CD4-positive, alpha-beta memory T cell (primary cell): ENCODE data around the gene HCFC1. TPM values are rescaled to one million over a fixed set of nuclear protein-coding genes. Genes with fewer than 3 reads are reported as not detected.

Experiments
- CTCF ChIA-PET: fragments of 350-600 bp; sonication (Branson Sonifier 250); formaldehyde crosslinking; loops from one replicate; lab custom pipeline; 2021; ENCODE audit warnings: inconsistent platforms; ENCODE audit not compliant: partially characterized antibody; lab: Charles Lee
- POLR2A ChIA-PET: fragments of 350-600 bp; sonication (Branson Sonifier 250); formaldehyde crosslinking; loops from one replicate; lab custom pipeline; 2021; ENCODE audit not compliant: partially characterized antibody; lab: Charles Lee
- DNase-seq, 5 donors: peaks; one replicate each; pipeline versions ENCODE4 v3.0.0 to v3.0.0-alpha.2; 2020 to 2022; ENCODE audit warnings: mixed read lengths in 1 of 5
- H3K27ac ChIP-seq: one replicate; pipeline ENCODE4 v1.7.0; 2013; ENCODE audit warnings: low read depth, low read length
- H3K27me3 ChIP-seq: 2 replicates; pipeline ENCODE4 v1.7.0; 2013; ENCODE audit warnings: mild to moderate bottlenecking, low read length, moderate library complexity; ENCODE audit not compliant: insufficient read depth
- H3K36me3 ChIP-seq: 2 replicates; pipeline ENCODE4 v1.7.0; 2013; ENCODE audit warnings: mild to moderate bottlenecking, low read length, moderate library complexity; ENCODE audit not compliant: insufficient read depth
- H3K4me1 ChIP-seq: 2 replicates; pipeline ENCODE4 v1.7.0; 2013; ENCODE audit warnings: mild to moderate bottlenecking, low read length, moderate library complexity; ENCODE audit not compliant: insufficient read depth
- H3K4me3 ChIP-seq, 2 donors: one replicate each; pipeline ENCODE4 v1.7.0; 2013; ENCODE audit warnings: low read length in 2 of 2, mild to moderate bottlenecking in 1 of 2
- H3K9me3 ChIP-seq, 2 donors: one replicate each; pipeline ENCODE4 v1.7.0; 2013; ENCODE audit warnings: low read length in 2 of 2, control low read depth in 1 of 2; ENCODE audit not compliant: control insufficient read depth in 1 of 2
- H3K27ac Mint-ChIP-seq, 7 donors: one replicate each; pipeline ENCODE4 v1.8.0; 2020 to 2021; ENCODE audit warnings: mixed read lengths in 7 of 7, mild to moderate bottlenecking in 6 of 7, inconsistent platforms in 3 of 7, moderate library complexity in 3 of 7
- H3K27me3 Mint-ChIP-seq, 2 donors: one replicate each; pipeline ENCODE4 v1.8.0; 2020 to 2021; ENCODE audit warnings: mixed read lengths in 2 of 2
- H3K36me3 Mint-ChIP-seq, 2 donors: one replicate each; pipeline ENCODE4 v1.8.0; 2020 to 2021; ENCODE audit warnings: mixed read lengths in 2 of 2, inconsistent platforms in 1 of 2, mild to moderate bottlenecking in 1 of 2
- H3K4me1 Mint-ChIP-seq, 4 donors: one replicate each; pipeline ENCODE4 v1.8.0; 2020 to 2021; ENCODE audit warnings: mixed read lengths in 4 of 4, mild to moderate bottlenecking in 1 of 4
- H3K4me3 Mint-ChIP-seq, 8 donors: one replicate each; pipeline ENCODE4 v1.8.0; 2020 to 2021; ENCODE audit warnings: mixed read lengths in 8 of 8, mild to moderate bottlenecking in 7 of 8, moderate library complexity in 6 of 8, inconsistent platforms in 3 of 8
- H3K9me3 Mint-ChIP-seq, 8 donors: one replicate each; pipeline ENCODE4 v1.8.0; 2020 to 2021; ENCODE audit warnings: mixed read lengths in 8 of 8, mild to moderate bottlenecking in 5 of 8, inconsistent platforms in 3 of 8, moderate library complexity in 1 of 8
- intact Hi-C: fragments of 100-400 bp; cut with micrococcal nuclease; formaldehyde crosslinking; loops from one replicate; pipeline ENCODE4 v1.15.1; 2023
- polyA plus RNA-seq, 2 donors: library from polyadenylated mRNA; unstranded; fragments of 300-500 nt; fragmentation: Illumina TruSeq; gene quantifications; one replicate each; pipeline ENCODE4 v1.2.3, GENCODE V29; 2021
- total RNA-seq, 2 experiments: library from RNA; stranded (reverse); gene quantifications; one replicate each; pipeline ENCODE4 v1.2.3, GENCODE V29; 2021

HCFC1 gene
- total and polyA plus RNA-seq, 4 experiments from 2014 or later = 1.6 to 53.4 (median 33.7) TPM

GRCh38 chrX:154008521-154008920 is 36.9 kb upstream of the HCFC1 start:
- no peak for DNase-seq
- intact Hi-C loops = no loop called here
- POLR2A ChIA-PET = no interaction called here
- H3K4me1 Mint-ChIP-seq = peaks cover 0 to 5% (median 3%) of the 10 kb centered on the region in 4 donors
- H3K36me3 Mint-ChIP-seq = peaks cover 8% of the 10 kb centered on the region in 2 donors
- no peaks in the 10 kb centered on the region for H3K27me3 Mint-ChIP-seq
- Histone ChIP-seq H3K4me1 (peaks cover 3% of the 10 kb centered on the region), H3K27me3 (no peaks in the 10 kb centered on the region), H3K4me3 (no peak overlapping the region), H3K36me3 (no peaks in the 10 kb centered on the region), H3K27ac (no peak overlapping the region), H3K9me3 (no peaks in the 10 kb centered on the region)
- peaks cover 0 to 1% (median 0%) of the 10 kb centered on the region in 8 donors for H3K9me3 Mint-ChIP-seq
- H3K4me3 Mint-ChIP-seq = no peak overlapping the region
- CTCF ChIA-PET = no interaction called here
- H3K27ac Mint-ChIP-seq = peak overlapping the region in 1 of 7 donors; percentile 39

GRCh38 chrX:154006947-154007346 is 35.3 kb upstream of the HCFC1 start:
- H3K4me3 Mint-ChIP-seq = no peak overlapping the region
- Histone ChIP-seq H3K36me3 (no peaks in the 10 kb centered on the region), H3K9me3 (no peaks in the 10 kb centered on the region), H3K27ac (no peak overlapping the region), H3K27me3 (no peaks in the 10 kb centered on the region), H3K4me1 (peaks cover 10% of the 10 kb centered on the region), H3K4me3 (no peak overlapping the region)
- intact Hi-C loops = no loop called here
- H3K9me3 Mint-ChIP-seq = peaks cover 0 to 1% (median 0%) of the 10 kb centered on the region in 8 donors
- no peaks in the 10 kb centered on the region for H3K27me3 Mint-ChIP-seq
- H3K4me1 Mint-ChIP-seq = peaks cover 7 to 12% (median 11%) of the 10 kb centered on the region in 4 donors
- H3K27ac Mint-ChIP-seq = no peak overlapping the region
- H3K36me3 Mint-ChIP-seq = peaks cover 8% of the 10 kb centered on the region in 2 donors
- POLR2A ChIA-PET = no interaction called here
- no peak for DNase-seq
- CTCF ChIA-PET = interaction anchor here (1.6 kb wide), 1 partner anchor 45 kb away, joined by 4 read pairs; no protein-coding TSS in a partner anchor

DNA sequence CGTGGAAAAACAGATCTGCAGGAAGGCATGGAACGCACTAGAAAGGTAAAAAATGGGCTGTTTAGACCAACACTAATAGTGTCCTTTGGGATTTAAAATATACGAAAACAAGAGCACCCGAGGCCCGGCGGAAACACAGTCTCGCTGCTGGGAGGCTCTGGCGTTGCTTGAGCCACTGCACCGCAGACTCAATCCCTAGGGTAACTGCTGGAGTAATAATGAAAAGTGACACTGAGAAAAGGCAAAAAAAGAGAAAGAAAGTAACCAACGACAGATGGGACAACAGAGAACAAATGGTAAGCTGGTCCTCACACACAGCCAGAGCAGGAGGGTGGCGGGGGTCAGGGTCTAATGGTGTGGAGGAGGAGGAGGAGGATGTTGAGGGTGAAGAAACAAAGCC is 32.7 kb upstream of the HCFC1 start:
- H3K9me3 Mint-ChIP-seq = peaks cover 0 to 1% (median 0%) of the 10 kb centered on the region in 8 donors
- ChIA-PET CTCF (interaction anchor here (1.2 to 2.1 kb wide), 2 partner anchors 10 to 14 kb away, joined by 3 to 9 read pairs; no protein-coding TSS in a partner anchor), POLR2A (interaction anchor here (1.0 kb wide), 1 partner anchor 12 kb away, joined by 3 read pairs; no protein-coding TSS in a partner anchor)
- Histone ChIP-seq H3K4me3 (no peak overlapping the region), H3K27me3 (no peaks in the 10 kb centered on the region), H3K27ac (no peak overlapping the region), H3K4me1 (peaks cover 15% of the 10 kb centered on the region), H3K36me3 (no peaks in the 10 kb centered on the region), H3K9me3 (no peaks in the 10 kb centered on the region)
- DNase-seq = no peak
- H3K4me3 Mint-ChIP-seq = no peak overlapping the region
- peaks cover 10 to 18% (median 14%) of the 10 kb centered on the region in 4 donors for H3K4me1 Mint-ChIP-seq
- no peaks in the 10 kb centered on the region for H3K27me3 Mint-ChIP-seq
- intact Hi-C loops = no loop called here
- no peak overlapping the region for H3K27ac Mint-ChIP-seq
- peaks cover 4 to 5% of the 10 kb centered on the region in 2 donors for H3K36me3 Mint-ChIP-seq

GRCh38 chrX:154002215-154002719 is 30.6 kb upstream of the HCFC1 start:
- no peaks in the 10 kb centered on the region for H3K27me3 ChIP-seq
- peak overlapping the region; percentile 43 to 92 (median 79) for H3K27ac Mint-ChIP-seq
- peak overlapping the region in 1 of 2 donors; percentile 40 for H3K4me3 ChIP-seq
- no peak overlapping the region for H3K27ac ChIP-seq
- peak; percentile 26 to 64 (median 39) for DNase-seq
- no peaks in the 10 kb centered on the region for H3K9me3 ChIP-seq
- peaks cover 15% of the 10 kb centered on the region for H3K4me1 ChIP-seq
- H3K4me1 Mint-ChIP-seq = peaks cover 10 to 18% (median 13%) of the 10 kb centered on the region in 4 donors
- H3K36me3 ChIP-seq = no peaks in the 10 kb centered on the region
- H3K27me3 Mint-ChIP-seq = no peaks in the 10 kb centered on the region
- H3K4me3 Mint-ChIP-seq = peak overlapping the region; percentile 67 to 88 (median 79)
- no peaks in the 10 kb centered on the region for H3K36me3 Mint-ChIP-seq
- ChIA-PET POLR2A (interaction anchor here (0.6 to 2.2 kb wide), 10 partner anchors 11 to 430 kb away, joined by 3 to 14 read pairs (median 4); partner anchors contain the start of genes HCFC1 and TMEM187), CTCF (interaction anchor here (0.7 to 1.0 kb wide), 2 partner anchors 10 to 12 kb away, joined by 3 to 4 read pairs; no protein-coding TSS in a partner anchor)
- peaks cover 0 to 3% (median 0%) of the 10 kb centered on the region in 8 donors for H3K9me3 Mint-ChIP-seq
- intact Hi-C loops = loop anchor here (1.0 kb wide), 1 partner anchor 11 kb away; no protein-coding TSS in a partner anchor

GRCh38 chrX:154000051-154000450 is 28.4 kb upstream of the HCFC1 start:
- Histone ChIP-seq H3K36me3 (no peaks in the 10 kb centered on the region), H3K27ac (no peak overlapping the region), H3K9me3 (no peaks in the 10 kb centered on the region), H3K27me3 (no peaks in the 10 kb centered on the region), H3K4me1 (peaks cover 15% of the 10 kb centered on the region), H3K4me3 (no peak overlapping the region)
- intact Hi-C loops = no loop called here
- no peaks in the 10 kb centered on the region for H3K27me3 Mint-ChIP-seq
- POLR2A ChIA-PET = interaction anchor here (1.7 kb wide), 1 partner anchor 19 kb away, joined by 5 read pairs; the partner anchor contains the start of gene IRAK1
- peaks cover 8 to 18% (median 12%) of the 10 kb centered on the region in 4 donors for H3K4me1 Mint-ChIP-seq
- peaks cover 0 to 2% (median 0%) of the 10 kb centered on the region in 8 donors for H3K9me3 Mint-ChIP-seq
- CTCF ChIA-PET = interaction anchor here (0.9 kb wide), 1 partner anchor 14 kb away, joined by 3 read pairs; no protein-coding TSS in a partner anchor
- H3K4me3 Mint-ChIP-seq = no peak overlapping the region
- DNase-seq = no peak
- no peak overlapping the region for H3K27ac Mint-ChIP-seq
- H3K36me3 Mint-ChIP-seq = no peaks in the 10 kb centered on the region

- H3K36me3 Mint-ChIP-seq = no peaks in the 10 kb centered on the region
- H3K27ac ChIP-seq = no peak overlapping the region
- H3K36me3 ChIP-seq = no peaks in the 10 kb centered on the region
- no peaks in the 10 kb centered on the region for H3K9me3 ChIP-seq
- no peak overlapping the region for H3K27ac Mint-ChIP-seq
- no peak for DNase-seq
- ChIA-PET CTCF (interaction anchor here (0.9 kb wide), 1 partner anchor 14 kb away, joined by 3 read pairs; no protein-coding TSS in a partner anchor), POLR2A (interaction anchor here (1.7 kb wide), 1 partner anchor 20 kb away, joined by 5 read pairs; the partner anchor contains the start of gene IRAK1)
- H3K27me3 ChIP-seq = no peaks in the 10 kb centered on the region
- H3K9me3 Mint-ChIP-seq = peaks cover 0 to 3% (median 0%) of the 10 kb centered on the region in 8 donors
- no peaks in the 10 kb centered on the region for H3K27me3 Mint-ChIP-seq
- peaks cover 8 to 18% (median 12%) of the 10 kb centered on the region in 4 donors for H3K4me1 Mint-ChIP-seq
- no peak overlapping the region for H3K4me3 Mint-ChIP-seq
- intact Hi-C loops = no loop called here
- H3K4me3 ChIP-seq = no peak overlapping the region
- H3K4me1 ChIP-seq = peaks cover 15% of the 10 kb centered on the region
Observed at GRCh38 chrX:153999359-154000037, 27.9 kb upstream of the HCFC1 start.

DNA sequence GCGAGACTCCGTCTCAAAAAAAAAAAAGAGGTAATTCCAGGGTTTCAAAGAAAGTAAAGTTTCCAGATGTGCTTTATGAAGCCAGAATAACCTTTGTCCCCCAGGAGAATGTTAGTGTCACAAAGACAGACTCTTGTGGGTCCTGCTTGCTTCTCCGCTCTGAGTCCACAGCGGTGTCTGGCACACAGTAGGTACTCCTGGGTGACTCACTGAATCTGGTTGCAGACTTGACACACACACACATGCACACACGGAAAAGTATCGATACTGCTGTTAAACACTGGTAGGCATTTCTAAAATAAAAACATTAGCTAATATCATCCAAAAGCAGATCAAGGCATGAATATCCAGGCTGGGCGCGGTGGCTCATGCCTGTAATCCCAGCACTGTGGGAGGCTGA is 23.9 kb upstream of the HCFC1 start:
- CTCF ChIA-PET = no interaction called here
- Histone ChIP-seq H3K27me3 (no peaks in the 10 kb centered on the region), H3K4me3 (no peak overlapping the region), H3K4me1 (no peaks in the 10 kb centered on the region), H3K36me3 (no peaks in the 10 kb centered on the region), H3K27ac (no peak overlapping the region), H3K9me3 (no peaks in the 10 kb centered on the region)
- DNase-seq = no peak
- Mint-ChIP-seq H3K36me3 (no peaks in the 10 kb centered on the region), H3K4me3 (no peak overlapping the region), H3K27me3 (no peaks in the 10 kb centered on the region), H3K9me3 (peaks cover 0 to 8% (median 0%) of the 10 kb centered on the region in 8 donors), H3K27ac (no peak overlapping the region), H3K4me1 (peaks cover 0 to 1% (median 0%) of the 10 kb centered on the region in 4 donors)
- intact Hi-C loops = no loop called here
- POLR2A ChIA-PET = interaction anchor here (0.5 to 0.6 kb wide), 2 partner anchors 14 to 68 kb away, joined by 3 to 4 read pairs; no protein-coding TSS in a partner anchor
